Measurements from ENCODE around the gene FLNB. TPM values are rescaled to one million over a fixed set of nuclear protein-coding genes. Genes with fewer than 3 reads are reported as not detected.

The FLNB gene
- total and polyA plus RNA-seq, 10 of the 15 experiments (the other 5 are each of a cell fraction or from before 2014, with no cell fraction given), result 13.6 to 51.8 (median 26.4) TPM

DNA sequence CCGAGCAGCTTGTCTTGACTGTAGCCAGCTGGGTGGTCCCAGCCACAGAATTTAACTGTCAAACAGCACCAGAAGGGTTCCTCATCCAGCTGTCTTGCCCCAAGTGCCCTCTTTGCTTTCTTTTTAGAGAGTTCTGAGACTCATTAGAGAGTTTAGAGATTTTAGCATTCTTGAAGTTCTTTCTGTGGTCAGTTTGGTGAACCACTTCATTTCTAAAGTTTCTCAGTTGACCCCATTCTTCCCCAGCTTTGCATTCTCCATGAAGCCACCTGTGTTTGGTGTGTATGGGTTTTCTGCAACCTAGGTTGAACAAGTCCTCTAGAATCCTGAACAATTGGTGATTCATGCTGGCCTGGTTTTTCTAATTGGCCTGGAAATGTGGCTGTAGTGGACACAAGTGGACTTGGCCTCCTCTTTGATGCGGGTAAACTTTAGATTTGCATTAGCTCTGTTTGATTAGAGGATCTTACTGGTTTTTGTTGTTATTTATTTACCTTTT, 33.7 kb downstream of the FLNB start (continued):
- TF ChIP-seq, protein P1, sequence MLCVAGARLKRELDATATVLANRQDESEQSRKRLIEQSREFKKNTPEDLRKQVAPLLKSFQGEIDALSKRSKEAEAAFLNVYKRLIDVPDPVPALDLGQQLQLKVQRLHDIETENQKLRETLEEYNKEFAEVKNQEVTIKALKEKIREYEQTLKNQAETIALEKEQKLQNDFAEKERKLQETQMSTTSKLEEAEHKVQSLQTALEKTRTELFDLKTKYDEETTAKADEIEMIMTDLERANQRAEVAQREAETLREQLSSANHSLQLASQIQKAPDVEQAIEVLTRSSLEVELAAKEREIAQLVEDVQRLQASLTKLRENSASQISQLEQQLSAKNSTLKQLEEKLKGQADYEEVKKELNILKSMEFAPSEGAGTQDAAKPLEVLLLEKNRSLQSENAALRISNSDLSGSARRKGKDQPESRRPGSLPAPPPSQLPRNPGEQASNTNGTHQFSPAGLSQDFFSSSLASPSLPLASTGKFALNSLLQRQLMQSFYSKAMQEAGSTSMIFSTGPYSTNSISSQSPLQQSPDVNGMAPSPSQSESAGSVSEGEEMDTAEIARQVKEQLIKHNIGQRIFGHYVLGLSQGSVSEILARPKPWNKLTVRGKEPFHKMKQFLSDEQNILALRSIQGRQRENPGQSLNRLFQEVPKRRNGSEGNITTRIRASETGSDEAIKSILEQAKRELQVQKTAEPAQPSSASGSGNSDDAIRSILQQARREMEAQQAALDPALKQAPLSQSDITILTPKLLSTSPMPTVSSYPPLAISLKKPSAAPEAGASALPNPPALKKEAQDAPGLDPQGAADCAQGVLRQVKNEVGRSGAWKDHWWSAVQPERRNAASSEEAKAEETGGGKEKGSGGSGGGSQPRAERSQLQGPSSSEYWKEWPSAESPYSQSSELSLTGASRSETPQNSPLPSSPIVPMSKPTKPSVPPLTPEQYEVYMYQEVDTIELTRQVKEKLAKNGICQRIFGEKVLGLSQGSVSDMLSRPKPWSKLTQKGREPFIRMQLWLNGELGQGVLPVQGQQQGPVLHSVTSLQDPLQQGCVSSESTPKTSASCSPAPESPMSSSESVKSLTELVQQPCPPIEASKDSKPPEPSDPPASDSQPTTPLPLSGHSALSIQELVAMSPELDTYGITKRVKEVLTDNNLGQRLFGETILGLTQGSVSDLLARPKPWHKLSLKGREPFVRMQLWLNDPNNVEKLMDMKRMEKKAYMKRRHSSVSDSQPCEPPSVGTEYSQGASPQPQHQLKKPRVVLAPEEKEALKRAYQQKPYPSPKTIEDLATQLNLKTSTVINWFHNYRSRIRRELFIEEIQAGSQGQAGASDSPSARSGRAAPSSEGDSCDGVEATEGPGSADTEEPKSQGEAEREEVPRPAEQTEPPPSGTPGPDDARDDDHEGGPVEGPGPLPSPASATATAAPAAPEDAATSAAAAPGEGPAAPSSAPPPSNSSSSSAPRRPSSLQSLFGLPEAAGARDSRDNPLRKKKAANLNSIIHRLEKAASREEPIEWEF (IDR thresholded peaks at IDR 0.05; ENCODE audit: insufficient replicate concordance, low read depth, low read length), result peak; percentile 23
- TF ChIP-seq IKZF2 (IDR thresholded peaks at IDR 0.05), result peak; percentile 82 to 86
- no peak for TF ChIP-seq POLR2A (IDR thresholded peaks at IDR 0.05; ENCODE audit: low read depth, low read length)
- TF ChIP-seq, protein P2, sequence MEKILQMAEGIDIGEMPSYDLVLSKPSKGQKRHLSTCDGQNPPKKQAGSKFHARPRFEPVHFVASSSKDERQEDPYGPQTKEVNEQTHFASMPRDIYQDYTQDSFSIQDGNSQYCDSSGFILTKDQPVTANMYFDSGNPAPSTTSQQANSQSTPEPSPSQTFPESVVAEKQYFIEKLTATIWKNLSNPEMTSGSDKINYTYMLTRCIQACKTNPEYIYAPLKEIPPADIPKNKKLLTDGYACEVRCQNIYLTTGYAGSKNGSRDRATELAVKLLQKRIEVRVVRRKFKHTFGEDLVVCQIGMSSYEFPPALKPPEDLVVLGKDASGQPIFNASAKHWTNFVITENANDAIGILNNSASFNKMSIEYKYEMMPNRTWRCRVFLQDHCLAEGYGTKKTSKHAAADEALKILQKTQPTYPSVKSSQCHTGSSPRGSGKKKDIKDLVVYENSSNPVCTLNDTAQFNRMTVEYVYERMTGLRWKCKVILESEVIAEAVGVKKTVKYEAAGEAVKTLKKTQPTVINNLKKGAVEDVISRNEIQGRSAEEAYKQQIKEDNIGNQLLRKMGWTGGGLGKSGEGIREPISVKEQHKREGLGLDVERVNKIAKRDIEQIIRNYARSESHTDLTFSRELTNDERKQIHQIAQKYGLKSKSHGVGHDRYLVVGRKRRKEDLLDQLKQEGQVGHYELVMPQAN (conservative IDR thresholded peaks at IDR 0.05), result no peak
- TF ChIP-seq MEF2A (IDR thresholded peaks at IDR 0.05; ENCODE audit: insufficient read depth, low read depth, low read length), result peak; percentile 49; the same call in 1 of the 2 replicates
- TF ChIP-seq, protein P3, sequence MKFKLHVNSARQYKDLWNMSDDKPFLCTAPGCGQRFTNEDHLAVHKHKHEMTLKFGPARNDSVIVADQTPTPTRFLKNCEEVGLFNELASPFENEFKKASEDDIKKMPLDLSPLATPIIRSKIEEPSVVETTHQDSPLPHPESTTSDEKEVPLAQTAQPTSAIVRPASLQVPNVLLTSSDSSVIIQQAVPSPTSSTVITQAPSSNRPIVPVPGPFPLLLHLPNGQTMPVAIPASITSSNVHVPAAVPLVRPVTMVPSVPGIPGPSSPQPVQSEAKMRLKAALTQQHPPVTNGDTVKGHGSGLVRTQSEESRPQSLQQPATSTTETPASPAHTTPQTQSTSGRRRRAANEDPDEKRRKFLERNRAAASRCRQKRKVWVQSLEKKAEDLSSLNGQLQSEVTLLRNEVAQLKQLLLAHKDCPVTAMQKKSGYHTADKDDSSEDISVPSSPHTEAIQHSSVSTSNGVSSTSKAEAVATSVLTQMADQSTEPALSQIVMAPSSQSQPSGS (IDR thresholded peaks at IDR 0.05; ENCODE audit: low read length), result no peak
- TF ChIP-seq, protein P4, sequence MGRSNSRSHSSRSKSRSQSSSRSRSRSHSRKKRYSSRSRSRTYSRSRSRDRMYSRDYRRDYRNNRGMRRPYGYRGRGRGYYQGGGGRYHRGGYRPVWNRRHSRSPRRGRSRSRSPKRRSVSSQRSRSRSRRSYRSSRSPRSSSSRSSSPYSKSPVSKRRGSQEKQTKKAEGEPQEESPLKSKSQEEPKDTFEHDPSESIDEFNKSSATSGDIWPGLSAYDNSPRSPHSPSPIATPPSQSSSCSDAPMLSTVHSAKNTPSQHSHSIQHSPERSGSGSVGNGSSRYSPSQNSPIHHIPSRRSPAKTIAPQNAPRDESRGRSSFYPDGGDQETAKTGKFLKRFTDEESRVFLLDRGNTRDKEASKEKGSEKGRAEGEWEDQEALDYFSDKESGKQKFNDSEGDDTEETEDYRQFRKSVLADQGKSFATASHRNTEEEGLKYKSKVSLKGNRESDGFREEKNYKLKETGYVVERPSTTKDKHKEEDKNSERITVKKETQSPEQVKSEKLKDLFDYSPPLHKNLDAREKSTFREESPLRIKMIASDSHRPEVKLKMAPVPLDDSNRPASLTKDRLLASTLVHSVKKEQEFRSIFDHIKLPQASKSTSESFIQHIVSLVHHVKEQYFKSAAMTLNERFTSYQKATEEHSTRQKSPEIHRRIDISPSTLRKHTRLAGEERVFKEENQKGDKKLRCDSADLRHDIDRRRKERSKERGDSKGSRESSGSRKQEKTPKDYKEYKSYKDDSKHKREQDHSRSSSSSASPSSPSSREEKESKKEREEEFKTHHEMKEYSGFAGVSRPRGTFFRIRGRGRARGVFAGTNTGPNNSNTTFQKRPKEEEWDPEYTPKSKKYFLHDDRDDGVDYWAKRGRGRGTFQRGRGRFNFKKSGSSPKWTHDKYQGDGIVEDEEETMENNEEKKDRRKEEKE (IDR thresholded peaks at IDR 0.05), result no peak
- no peak for TF ChIP-seq POLR2AphosphoS2 (IDR thresholded peaks at IDR 0.05; ENCODE audit: low read depth, low read length)
- TF ChIP-seq, protein P5, sequence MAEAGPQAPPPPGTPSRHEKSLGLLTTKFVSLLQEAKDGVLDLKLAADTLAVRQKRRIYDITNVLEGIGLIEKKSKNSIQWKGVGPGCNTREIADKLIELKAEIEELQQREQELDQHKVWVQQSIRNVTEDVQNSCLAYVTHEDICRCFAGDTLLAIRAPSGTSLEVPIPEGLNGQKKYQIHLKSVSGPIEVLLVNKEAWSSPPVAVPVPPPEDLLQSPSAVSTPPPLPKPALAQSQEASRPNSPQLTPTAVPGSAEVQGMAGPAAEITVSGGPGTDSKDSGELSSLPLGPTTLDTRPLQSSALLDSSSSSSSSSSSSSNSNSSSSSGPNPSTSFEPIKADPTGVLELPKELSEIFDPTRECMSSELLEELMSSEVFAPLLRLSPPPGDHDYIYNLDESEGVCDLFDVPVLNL (IDR thresholded peaks at IDR 0.05; ENCODE audit: low read depth, low read length), result no peak
- no peak for TF ChIP-seq BRCA1 (IDR thresholded peaks at IDR 0.05; ENCODE audit: low read depth, low read length)
- TF ChIP-seq RCOR1 (conservative IDR thresholded peaks at IDR 0.05; ENCODE audit: low read depth, low read length), result peak; percentile 92; the same call in 1 of the 2 replicates
- TF ChIP-seq HDAC2 (IDR thresholded peaks at IDR 0.05), result no peak
- TF ChIP-seq SIN3A (IDR thresholded peaks at IDR 0.05; ENCODE audit: low read depth, low read length), result no peak
- peak; percentile 15; the same call in 1 of the 2 replicates for TF ChIP-seq SPI1 (IDR thresholded peaks at IDR 0.05; ENCODE audit: borderline replicate concordance, insufficient read depth, low read depth, low read length)
- peak; percentile 60; the same call in 1 of the 2 replicates for TF ChIP-seq DPF2 (IDR thresholded peaks at IDR 0.05)

Measured in GM12878 (cell line).